OCI-LY1 (cell line): ENCODE data around the gene IL26.

Source experiments
- EZH2 ChIP-seq: fragments of 200-600 bp; sonication (generic), shearing (Covaris generic); IDR thresholded peaks from 2 replicates; pipeline ENCODE4 v1.8.0; 2017; ENCODE audit warnings: borderline replicate concordance, mixed run types, mild to moderate bottlenecking, antibody characterized with exemption, low read length, moderate library complexity, mixed read lengths
- TF ChIP-seq, protein P1 (sequence below): fragments of 200-600 bp; sonication (generic), shearing (Covaris generic); IDR thresholded peaks from 2 replicates; pipeline ENCODE4 v1.5.1; 2017; ENCODE audit warnings: mild to moderate bottlenecking, antibody characterized with exemption, low read length, moderate library complexity, mixed read lengths

DNA sequence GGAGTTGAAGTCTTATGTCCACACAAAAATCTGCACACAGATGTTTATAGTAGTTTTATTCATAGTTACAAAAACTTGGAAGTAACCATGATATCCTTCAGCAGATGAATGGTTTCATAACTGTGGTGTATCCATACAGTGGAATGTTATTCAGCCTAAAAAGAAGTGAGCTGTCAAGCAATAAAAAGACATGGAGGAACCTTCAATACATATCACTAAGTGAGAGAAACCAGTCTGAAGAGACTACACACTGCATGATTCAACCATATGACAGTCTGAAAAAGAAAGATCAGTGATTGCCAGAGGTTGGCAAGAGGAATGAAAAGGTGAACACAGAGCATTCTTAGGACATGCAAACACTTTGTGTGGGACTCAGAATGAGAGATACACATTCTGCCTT lies 47.4 kb downstream of the IL26 start:
- TF ChIP-seq, protein P1, sequence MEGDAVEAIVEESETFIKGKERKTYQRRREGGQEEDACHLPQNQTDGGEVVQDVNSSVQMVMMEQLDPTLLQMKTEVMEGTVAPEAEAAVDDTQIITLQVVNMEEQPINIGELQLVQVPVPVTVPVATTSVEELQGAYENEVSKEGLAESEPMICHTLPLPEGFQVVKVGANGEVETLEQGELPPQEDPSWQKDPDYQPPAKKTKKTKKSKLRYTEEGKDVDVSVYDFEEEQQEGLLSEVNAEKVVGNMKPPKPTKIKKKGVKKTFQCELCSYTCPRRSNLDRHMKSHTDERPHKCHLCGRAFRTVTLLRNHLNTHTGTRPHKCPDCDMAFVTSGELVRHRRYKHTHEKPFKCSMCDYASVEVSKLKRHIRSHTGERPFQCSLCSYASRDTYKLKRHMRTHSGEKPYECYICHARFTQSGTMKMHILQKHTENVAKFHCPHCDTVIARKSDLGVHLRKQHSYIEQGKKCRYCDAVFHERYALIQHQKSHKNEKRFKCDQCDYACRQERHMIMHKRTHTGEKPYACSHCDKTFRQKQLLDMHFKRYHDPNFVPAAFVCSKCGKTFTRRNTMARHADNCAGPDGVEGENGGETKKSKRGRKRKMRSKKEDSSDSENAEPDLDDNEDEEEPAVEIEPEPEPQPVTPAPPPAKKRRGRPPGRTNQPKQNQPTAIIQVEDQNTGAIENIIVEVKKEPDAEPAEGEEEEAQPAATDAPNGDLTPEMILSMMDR = no peak
- TF ChIP-seq EZH2 = no peak
